ENCODE data around the gene BCAS1. TPM values are rescaled to one million over a fixed set of nuclear protein-coding genes. Genes with fewer than 3 reads are reported as not detected.

Gene BCAS1
- total RNA-seq, 1 experiment from 2014 or later = 0.17 TPM

- ATAC-seq = peak; percentile 91
- intact Hi-C loops (cut with micrococcal nuclease) = no loop called here
- RAD21 ChIA-PET (ENCODE audit: low non-redundant PET in 1 of 2, low total read pairs in 2 of 2, uncharacterized antibody in 2 of 2, unreplicated experiment in 2 of 2) = no interaction called here
- CTCF ChIA-PET = interaction anchor here (0.7 to 13.2 kb wide), 20 partner anchors 9 to 565 kb away, joined by 3 to 162 read pairs (median 5); no protein-coding TSS in a partner anchor
- Histone ChIP-seq H3K27me3 (ENCODE audit: insufficient read depth, low read length) (no peaks in the 10 kb centered on the region), H3K9ac (ENCODE audit: low read length) (no peak overlapping the region), H3K9me2 (ENCODE audit: insufficient read depth) (no peaks in the 10 kb centered on the region), H3K27ac (ENCODE audit: low read depth, low read length) (no peak overlapping the region), H3K4me2 (ENCODE audit: low read length) (peak overlapping the region; percentile 58), H2AFZ (ENCODE audit: low read depth, low read length, poor library complexity, severe bottlenecking) (peak overlapping the region; percentile 72), H3K9me3 (ENCODE audit: control insufficient read depth in 1 of 2, insufficient read depth in 1 of 2, low read depth in 1 of 2, low read length in 2 of 2) (no peaks in the 10 kb centered on the region; a peak in 1 of 4 replicates), H3K36me3 (ENCODE audit: control insufficient read depth in 1 of 2, insufficient read depth in 2 of 2, low read length in 2 of 2) (no peaks in the 10 kb centered on the region), H4K20me1 (ENCODE audit: insufficient read depth) (no peaks in the 10 kb centered on the region), H3K4me1 (ENCODE audit: control insufficient read depth in 1 of 2, insufficient read depth in 2 of 2, low read length in 2 of 2) (peaks cover 30 to 55% of the 10 kb centered on the region in 2 experiments), H3K4me3 (replicated peaks in 1 of 2; ENCODE audit: low read depth in 1 of 2, low read length in 2 of 2) (no peak overlapping the region), H3K79me2 (ENCODE audit: insufficient read depth, low read length) (no peaks in the 10 kb centered on the region)
- peak; percentile 72 for DNase-seq (ENCODE audit: low read depth, low spot score)
- POLR2A ChIA-PET = no interaction called here
- BruUV-seq (replicated peaks) = no TSS peak
- TF ChIP-seq EZH2phosphoT487 (IDR thresholded peaks at IDR 0.05; ENCODE audit: borderline replicate concordance) (no peak), RAD21 (IDR thresholded peaks at IDR 0.05; ENCODE audit: low read depth) (peak; percentile 77), TCF7L2 (IDR thresholded peaks at IDR 0.05; ENCODE audit: borderline replicate concordance, extremely low read depth, insufficient read depth, insufficient read length) (peak; percentile 47), YY1 (IDR thresholded peaks at IDR 0.05; ENCODE audit: extremely low read depth, insufficient replicate concordance, low read depth, low read length) (peak; percentile 35), CBX3 (IDR thresholded peaks at IDR 0.05; ENCODE audit: low read depth) (peak; percentile 84; the same call in 1 of the 2 replicates), MAX (IDR thresholded peaks at IDR 0.05) (peak; percentile 84), CTCF (IDR thresholded peaks at IDR 0.05 in 2 of 3, conservative IDR thresholded peaks at IDR 0.05 in 1 of 3; ENCODE audit: borderline replicate concordance in 1 of 3, insufficient read depth in 1 of 3, low read depth in 2 of 3, low read length in 2 of 3) (peak; percentile 77 to 94 (median 80))
- TF ChIP-seq, protein P1, sequence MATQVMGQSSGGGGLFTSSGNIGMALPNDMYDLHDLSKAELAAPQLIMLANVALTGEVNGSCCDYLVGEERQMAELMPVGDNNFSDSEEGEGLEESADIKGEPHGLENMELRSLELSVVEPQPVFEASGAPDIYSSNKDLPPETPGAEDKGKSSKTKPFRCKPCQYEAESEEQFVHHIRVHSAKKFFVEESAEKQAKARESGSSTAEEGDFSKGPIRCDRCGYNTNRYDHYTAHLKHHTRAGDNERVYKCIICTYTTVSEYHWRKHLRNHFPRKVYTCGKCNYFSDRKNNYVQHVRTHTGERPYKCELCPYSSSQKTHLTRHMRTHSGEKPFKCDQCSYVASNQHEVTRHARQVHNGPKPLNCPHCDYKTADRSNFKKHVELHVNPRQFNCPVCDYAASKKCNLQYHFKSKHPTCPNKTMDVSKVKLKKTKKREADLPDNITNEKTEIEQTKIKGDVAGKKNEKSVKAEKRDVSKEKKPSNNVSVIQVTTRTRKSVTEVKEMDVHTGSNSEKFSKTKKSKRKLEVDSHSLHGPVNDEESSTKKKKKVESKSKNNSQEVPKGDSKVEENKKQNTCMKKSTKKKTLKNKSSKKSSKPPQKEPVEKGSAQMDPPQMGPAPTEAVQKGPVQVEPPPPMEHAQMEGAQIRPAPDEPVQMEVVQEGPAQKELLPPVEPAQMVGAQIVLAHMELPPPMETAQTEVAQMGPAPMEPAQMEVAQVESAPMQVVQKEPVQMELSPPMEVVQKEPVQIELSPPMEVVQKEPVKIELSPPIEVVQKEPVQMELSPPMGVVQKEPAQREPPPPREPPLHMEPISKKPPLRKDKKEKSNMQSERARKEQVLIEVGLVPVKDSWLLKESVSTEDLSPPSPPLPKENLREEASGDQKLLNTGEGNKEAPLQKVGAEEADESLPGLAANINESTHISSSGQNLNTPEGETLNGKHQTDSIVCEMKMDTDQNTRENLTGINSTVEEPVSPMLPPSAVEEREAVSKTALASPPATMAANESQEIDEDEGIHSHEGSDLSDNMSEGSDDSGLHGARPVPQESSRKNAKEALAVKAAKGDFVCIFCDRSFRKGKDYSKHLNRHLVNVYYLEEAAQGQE (IDR thresholded peaks at IDR 0.05; ENCODE audit: low read depth) = no peak
These were observed 32.8 kb upstream of the BCAS1 start for GRCh38 chr20:54103067-54103761.
